T-helper 2 cell treated with Interferon-gamma antibody and Interleukin-4, amounts not matched to agents 5 μg/mL and 100 μg/mL, for 36 hours (primary cell): ENCODE data around the gene NRTN.
"Not testable (repeated sequence)": the region's sequence is repeated elsewhere in the genome, so short reads cannot be mapped to it uniquely, and the experiment has no call there.

Experiments
- DNase-seq: peaks from one replicate; pipeline ENCODE4 v3.0.0; 2021; ENCODE audit warnings: low spot score
- H3K27ac Mint-ChIP-seq: one replicate; pipeline ENCODE4 v1.8.0; 2021; ENCODE audit warnings: mild to moderate bottlenecking, mixed read lengths
- H3K27me3 Mint-ChIP-seq: one replicate; pipeline ENCODE4 v1.8.0; 2021; ENCODE audit warnings: low read depth, mixed read lengths
- H3K36me3 Mint-ChIP-seq: one replicate; pipeline ENCODE4 v1.8.0; 2021; ENCODE audit warnings: low read depth, mixed read lengths
- H3K4me1 Mint-ChIP-seq: one replicate; pipeline ENCODE4 v1.8.0; 2021; ENCODE audit warnings: low read depth, mixed read lengths
- H3K4me3 Mint-ChIP-seq: one replicate; pipeline ENCODE4 v1.8.0; 2022; ENCODE audit warnings: mild to moderate bottlenecking, moderate library complexity, mixed read lengths
- H3K9me3 Mint-ChIP-seq: one replicate; pipeline ENCODE4 v1.8.0; 2021; ENCODE audit warnings: mixed read lengths

The NRTN gene

GRCh38 chr19:5847846-5848245 lies 43.0 kb downstream of the NRTN start:
- H3K27ac Mint-ChIP-seq, H3K9me3 Mint-ChIP-seq, H3K4me3 Mint-ChIP-seq, H3K27me3 Mint-ChIP-seq, H3K36me3 Mint-ChIP-seq, H3K4me1 Mint-ChIP-seq, DNase-seq: not testable (repeated sequence)

GRCh38 chr19:5848621-5849020 lies 43.8 kb downstream of the NRTN start:
- H3K27ac Mint-ChIP-seq, H3K9me3 Mint-ChIP-seq, DNase-seq: not testable (repeated sequence)

GRCh38 chr19:5850189-5850588 lies 45.3 kb downstream of the NRTN start:
- no peaks in the 10 kb centered on the region for H3K36me3 Mint-ChIP-seq
- H3K4me3 Mint-ChIP-seq: no peak overlapping the region
- peaks cover 2% of the 10 kb centered on the region for H3K27me3 Mint-ChIP-seq
- H3K4me1 Mint-ChIP-seq: peaks cover 4% of the 10 kb centered on the region
- no peaks in the 10 kb centered on the region for H3K9me3 Mint-ChIP-seq
- no peak overlapping the region for H3K27ac Mint-ChIP-seq
- no peak for DNase-seq

More at GRCh38 chr19:5848621-5849020, 43.8 kb downstream of the NRTN start:
- not testable (repeated sequence) for H3K27me3 Mint-ChIP-seq, H3K36me3 Mint-ChIP-seq, H3K4me3 Mint-ChIP-seq, H3K4me1 Mint-ChIP-seq

DNA sequence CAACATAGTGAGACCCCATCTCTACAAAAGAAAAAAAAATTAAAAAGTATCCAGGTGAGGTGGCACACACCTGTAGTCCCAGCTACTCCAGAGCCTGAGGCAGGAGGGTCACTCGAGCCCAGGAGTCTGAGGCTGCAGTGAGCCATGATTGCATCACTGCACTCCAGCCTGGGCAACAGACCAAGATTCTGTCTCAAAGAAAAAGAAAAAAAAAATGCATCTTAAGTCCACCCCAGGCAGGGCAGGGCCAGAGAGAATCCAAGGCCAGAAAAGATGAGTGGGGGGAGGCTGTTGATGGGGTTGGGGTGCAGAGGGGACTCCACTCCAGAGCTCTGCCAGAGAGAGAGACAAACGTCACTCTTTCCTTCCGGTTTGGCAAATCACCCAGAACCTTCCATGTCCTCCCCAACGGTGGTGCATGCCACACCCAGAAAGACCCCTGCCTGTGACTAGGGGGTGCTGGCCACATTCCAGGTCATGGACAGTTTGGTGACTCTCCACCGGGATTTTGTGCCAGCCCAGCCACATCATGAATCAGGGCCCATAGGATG lies 46.0 kb downstream of the NRTN start:
- H3K9me3 Mint-ChIP-seq: no peaks in the 10 kb centered on the region
- H3K36me3 Mint-ChIP-seq: no peaks in the 10 kb centered on the region
- H3K4me3 Mint-ChIP-seq: no peak overlapping the region
- H3K4me1 Mint-ChIP-seq: peaks cover 4% of the 10 kb centered on the region
- H3K27ac Mint-ChIP-seq: no peak overlapping the region
- no peak for DNase-seq
- H3K27me3 Mint-ChIP-seq: peaks cover 2% of the 10 kb centered on the region

GRCh38 chr19:5851302-5851701 lies 46.4 kb downstream of the NRTN start, which contains the start of gene FUT3:
Gene FUT3, minus strand, starts transcription at chr19:5851449.
- H3K4me1 Mint-ChIP-seq: peaks cover 4% of the 10 kb centered on the region
- DNase-seq: no peak
- no peaks in the 10 kb centered on the region for H3K36me3 Mint-ChIP-seq

GRCh38 chr19:5854121-5854520 lies 49.3 kb downstream of the NRTN start:
- H3K9me3 Mint-ChIP-seq, H3K27ac Mint-ChIP-seq, H3K27me3 Mint-ChIP-seq, H3K4me1 Mint-ChIP-seq, DNase-seq, H3K36me3 Mint-ChIP-seq, H3K4me3 Mint-ChIP-seq: not testable (repeated sequence)

More at GRCh38 chr19:5851302-5851701, 46.4 kb downstream of the NRTN start, which contains the start of gene FUT3:
- peaks cover 2% of the 10 kb centered on the region for H3K27me3 Mint-ChIP-seq
- H3K9me3 Mint-ChIP-seq: no peaks in the 10 kb centered on the region
- H3K4me3 Mint-ChIP-seq: no peak within 1 kb of the TSS
- no peak within 1 kb of the TSS for H3K27ac Mint-ChIP-seq

DNA sequence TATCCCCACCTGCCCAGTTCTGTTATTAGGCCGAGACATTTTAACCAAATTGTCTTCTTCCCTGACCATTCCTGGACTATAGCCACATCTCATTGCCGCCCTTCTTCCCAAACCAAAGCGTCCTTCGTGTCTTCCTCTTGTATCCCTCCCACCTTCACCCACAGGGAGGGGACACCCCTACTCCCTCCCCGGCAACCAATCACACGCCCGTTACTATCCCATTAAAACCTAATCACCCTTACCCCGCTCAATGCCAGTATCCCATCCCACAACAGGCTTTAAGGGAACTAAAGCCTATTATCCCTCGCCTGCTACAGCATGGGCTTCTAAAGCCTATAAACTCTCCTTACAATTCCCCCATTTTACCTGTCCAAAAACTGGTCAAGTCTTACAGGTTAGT lies 50.3 kb downstream of the NRTN start:
- H3K4me1 Mint-ChIP-seq, H3K27me3 Mint-ChIP-seq, H3K27ac Mint-ChIP-seq, DNase-seq, H3K9me3 Mint-ChIP-seq, H3K36me3 Mint-ChIP-seq, H3K4me3 Mint-ChIP-seq: not testable (repeated sequence)

DNA sequence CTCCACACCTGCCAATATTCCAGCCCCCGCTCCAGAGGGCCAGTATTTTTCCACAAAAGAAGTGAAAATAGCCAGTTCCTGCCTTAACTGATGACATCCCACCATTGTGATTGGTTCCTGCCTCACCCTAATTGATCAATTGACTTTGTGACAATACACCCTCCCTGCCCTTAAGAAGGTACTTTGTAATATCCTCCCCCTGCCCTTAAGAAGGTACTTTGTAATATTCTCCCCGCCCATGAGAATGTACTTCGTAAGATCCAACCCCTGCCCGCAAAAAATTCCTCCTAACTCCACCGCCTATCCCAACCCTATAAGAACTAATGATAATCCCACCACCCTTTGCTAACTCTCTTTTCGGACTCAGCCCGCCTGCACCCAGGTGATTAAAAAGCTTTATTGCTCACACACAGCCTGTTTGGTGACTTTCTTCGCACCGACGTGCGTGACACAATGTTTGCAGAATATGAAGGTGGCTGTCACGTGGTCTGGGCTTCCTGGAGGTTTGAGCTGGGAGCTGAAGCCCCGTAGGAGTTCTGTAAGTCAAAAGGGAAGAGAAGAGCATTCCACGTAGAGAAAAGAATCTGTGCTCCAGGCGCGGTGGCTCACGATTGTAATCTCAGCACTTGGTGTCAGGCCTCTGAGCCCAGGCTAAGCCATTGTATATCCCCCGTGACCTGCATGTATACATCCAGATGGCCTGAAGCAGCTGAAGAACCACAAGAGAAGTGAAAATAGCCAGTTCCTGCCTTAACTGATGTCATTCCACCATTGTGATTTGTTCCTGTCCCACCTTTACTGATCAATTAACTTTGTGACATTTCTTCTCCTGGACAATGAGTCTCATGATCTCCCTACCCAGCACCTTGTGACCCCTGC lies 52.6 kb downstream of the NRTN start:
- peaks cover 4% of the 10 kb centered on the region for H3K4me1 Mint-ChIP-seq
- H3K27me3 Mint-ChIP-seq: peaks cover 2% of the 10 kb centered on the region
- H3K4me3 Mint-ChIP-seq: no peak overlapping the region
- DNase-seq: no peak
- no peaks in the 10 kb centered on the region for H3K9me3 Mint-ChIP-seq
- no peaks in the 10 kb centered on the region for H3K36me3 Mint-ChIP-seq
- no peak overlapping the region for H3K27ac Mint-ChIP-seq

GRCh38 chr19:5863030-5863665 lies 58.3 kb downstream of the NRTN start:
- no peak for DNase-seq
- Mint-ChIP-seq H3K9me3 (no peaks in the 10 kb centered on the region), H3K27ac (no peak overlapping the region), H3K27me3 (no peaks in the 10 kb centered on the region), H3K36me3 (no peaks in the 10 kb centered on the region), H3K4me3 (no peak overlapping the region), H3K4me1 (no peaks in the 10 kb centered on the region)

DNA sequence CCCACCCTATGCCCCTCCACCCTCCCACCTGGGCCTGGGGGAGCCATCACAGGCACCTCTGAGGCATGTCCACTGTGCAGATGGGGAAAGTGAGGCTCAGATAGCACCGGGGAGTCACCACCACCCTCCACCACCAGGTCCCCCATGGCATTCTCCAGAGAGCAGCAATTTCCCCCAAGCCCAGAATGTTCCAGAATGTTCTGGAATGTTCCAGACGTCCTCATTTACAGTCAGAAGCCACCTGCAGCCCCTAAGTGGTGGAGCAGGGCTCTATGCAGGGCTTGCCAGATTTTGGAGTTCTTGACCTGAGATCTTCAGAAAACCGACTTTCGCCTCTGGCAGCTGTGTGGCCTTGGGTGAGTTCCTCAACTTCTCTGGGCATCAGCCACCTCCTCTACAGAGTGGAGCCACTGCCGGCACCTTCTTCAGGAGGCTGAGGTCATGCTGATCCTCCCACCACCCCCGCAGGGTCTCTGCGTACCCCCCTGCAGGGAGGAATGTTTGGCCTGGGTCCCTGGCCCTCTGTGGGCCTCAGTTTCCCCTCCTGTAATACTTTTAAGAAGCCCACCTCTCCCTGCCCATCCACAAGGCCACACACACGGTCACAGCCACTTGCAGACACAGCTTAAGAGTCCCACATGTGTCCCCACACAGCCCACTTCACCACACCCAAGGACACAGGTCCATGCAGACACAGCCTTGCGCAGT lies 59.3 kb downstream of the NRTN start:
- Mint-ChIP-seq H3K9me3 (no peaks in the 10 kb centered on the region), H3K27me3 (no peaks in the 10 kb centered on the region), H3K4me1 (no peaks in the 10 kb centered on the region), H3K4me3 (no peak overlapping the region), H3K27ac (no peak overlapping the region), H3K36me3 (no peaks in the 10 kb centered on the region)
- no peak for DNase-seq

DNA sequence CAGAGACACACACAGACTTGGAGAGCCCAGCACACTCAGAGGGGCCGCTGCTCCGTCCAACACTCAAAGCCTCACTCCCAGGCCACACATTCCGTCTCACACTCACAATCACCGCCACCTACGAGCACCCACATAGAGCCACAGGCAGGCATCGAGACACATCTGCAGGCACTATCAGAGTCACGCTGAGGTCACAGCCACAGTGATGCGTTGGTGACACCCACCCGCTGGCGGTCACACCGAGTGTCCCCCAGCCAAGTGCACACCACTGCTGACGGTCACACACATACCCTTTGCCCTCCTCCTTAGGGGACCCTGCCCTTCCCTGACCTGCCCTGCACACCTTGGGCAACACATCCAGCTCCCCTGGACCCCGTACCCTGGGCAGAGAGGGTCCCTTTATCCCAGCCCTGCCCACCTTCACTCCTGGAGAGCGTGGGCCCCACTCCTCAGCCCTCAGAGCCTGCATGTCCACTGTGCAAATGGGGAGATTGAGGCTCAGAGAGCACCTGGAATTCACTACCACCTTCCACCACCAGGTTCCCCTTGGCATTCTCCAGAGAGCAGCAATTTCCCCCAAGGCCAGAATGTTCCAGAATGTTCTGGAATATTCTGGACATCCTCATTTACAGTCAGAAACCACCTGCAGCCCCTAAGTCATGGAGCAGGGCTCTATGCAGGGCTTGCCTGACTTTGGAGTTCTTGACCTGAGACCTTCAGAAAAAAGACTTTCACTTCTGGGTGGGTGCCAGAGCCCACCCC lies 60.0 kb downstream of the NRTN start:
- H3K36me3 Mint-ChIP-seq: no peaks in the 10 kb centered on the region
- no peaks in the 10 kb centered on the region for H3K9me3 Mint-ChIP-seq
- H3K27me3 Mint-ChIP-seq: no peaks in the 10 kb centered on the region
- H3K4me1 Mint-ChIP-seq: no peaks in the 10 kb centered on the region
- no peak overlapping the region for H3K4me3 Mint-ChIP-seq
- DNase-seq: no peak
- no peak overlapping the region for H3K27ac Mint-ChIP-seq

DNA sequence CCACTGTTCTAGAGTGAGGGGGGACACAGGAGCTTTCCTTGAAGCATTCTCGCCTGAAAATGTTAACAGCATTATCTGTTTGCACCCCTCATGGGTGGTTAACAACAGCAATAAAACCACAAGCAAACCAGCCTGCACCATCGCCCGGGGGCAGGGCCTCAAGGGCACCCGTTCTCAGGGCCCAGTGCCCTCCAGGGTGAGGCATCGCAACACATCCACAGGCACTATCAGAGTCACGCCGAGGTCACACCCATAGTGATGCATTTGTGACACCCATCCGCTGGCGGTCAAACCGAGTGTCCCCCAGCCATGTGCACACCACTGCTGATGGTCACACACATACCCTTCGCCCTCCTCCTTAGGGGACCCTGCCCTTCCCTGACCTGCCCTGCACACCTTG lies 60.9 kb downstream of the NRTN start:
- H3K9me3 Mint-ChIP-seq: no peaks in the 10 kb centered on the region
- no peaks in the 10 kb centered on the region for H3K4me1 Mint-ChIP-seq
- DNase-seq: no peak
- no peaks in the 10 kb centered on the region for H3K27me3 Mint-ChIP-seq
- no peak overlapping the region for H3K4me3 Mint-ChIP-seq
- no peaks in the 10 kb centered on the region for H3K36me3 Mint-ChIP-seq
- H3K27ac Mint-ChIP-seq: no peak overlapping the region
